Heart right ventricle (tissue), 16 donors: ENCODE measurements around the gene GPR180. TPM values are rescaled to one million over a fixed set of nuclear protein-coding genes. Genes with fewer than 3 reads are reported as not detected.
A peak's percentile ranks its signal among the peaks of the same experiment; 100 is the strongest.

Experiments
- ATAC-seq, 8 donors: fragments of 200-7000 bp; cut with Tn5 transposase; one replicate each; pipeline ENCODE4 v1.9.1; 2020; ENCODE audit warnings: mild to moderate bottlenecking in 8 of 8, moderate library complexity in 8 of 8, moderate number of reproducible peaks in 1 of 8
- DNase-seq, 2 donors: peaks; one replicate each; pipeline ENCODE4 v3.0.0-alpha.2; 2020
- H3K27ac ChIP-seq, 10 donors: fragments of 200-600 bp; sonication (generic) in 2 of 10; one replicate each; pipeline versions ENCODE4 v1.5.0 to v1.8.0; 2020 to 2022; ENCODE audit warnings: mild to moderate bottlenecking in 3 of 10
- H3K27me3 ChIP-seq, 7 donors: fragments of 200-600 bp; one replicate each; pipeline ENCODE4 v1.8.0; 2021 to 2022; ENCODE audit warnings: mild to moderate bottlenecking in 2 of 7
- H3K36me3 ChIP-seq, 9 donors: fragments of 200-600 bp; sonication (generic) in 1 of 9; one replicate each; pipeline versions ENCODE4 v1.5.0 to v1.8.0; 2020 to 2022; ENCODE audit warnings: mild to moderate bottlenecking in 2 of 9
- H3K4me1 ChIP-seq, 9 donors: fragments of 200-600 bp; sonication (generic) in 1 of 9; one replicate each; pipeline versions ENCODE4 v1.5.0 to v1.8.0; 2020 to 2022; ENCODE audit warnings: mild to moderate bottlenecking in 4 of 9
- H3K4me3 ChIP-seq, 10 donors: fragments of 200-600 bp; sonication (generic) in 2 of 10; one replicate each; pipeline versions ENCODE4 v1.5.0 to v1.8.0; 2020 to 2022; ENCODE audit warnings: mild to moderate bottlenecking in 7 of 10, moderate library complexity in 2 of 10
- H3K9me3 ChIP-seq, 11 donors: fragments of 200-600 bp in 10 of 11; sonication (generic) in 2 of 11; one replicate each; pipeline versions ENCODE4 v1.5.0 to v1.8.0; 2013 to 2022; ENCODE audit warnings: mild to moderate bottlenecking in 2 of 11, control low read depth in 1 of 11, moderate library complexity in 1 of 11
- WGBS, 2 donors: extraction: QIAGEN DNeasy Blood & Tissue Kit; methylation state at CpG; one replicate each; pipeline ENCODE4 v1.1.7; 2013; ENCODE audit warnings: inconsistent platforms in 1 of 2; 5-methylcytosine and 5-hydroxymethylcytosine counted together
- intact Hi-C, 10 donors: fragments of 100-400 bp; cut with DNase I; formaldehyde crosslinking; loops; one replicate each; pipeline versions ENCODE4 v1.11.1 to v1.14.2; 2022
- polyA plus RNA-seq, 2 donors: library from polyadenylated mRNA; stranded (reverse); fragments of 200-250 nt; gene quantifications; one replicate each; pipeline ENCODE4 v1.2.3, GENCODE V29; 2013
- total RNA-seq, 10 donors: library from RNA; stranded (reverse); fragmentation: NEBNext Ultra II Directional in 3 of 10; extraction: Animal tissue kit (Norgen Biotek cat#: 25700) in 3 of 10; gene quantifications; one replicate each; pipeline versions ENCODE4 v1.2.1 to v1.2.4, GENCODE V29; 2021 to 2023
- TF ChIP-seq, protein P1 (sequence below), 9 donors: fragments of 200-600 bp; sonication (generic) in 2 of 9; IDR thresholded peaks; one replicate each; pipeline versions ENCODE4 v1.5.0 to v1.8.0; 2021 to 2022; ENCODE audit warnings: antibody characterized with exemption in 9 of 9, mild to moderate bottlenecking in 5 of 9, moderate library complexity in 1 of 9
- donor health status: Arrhythmogenic right ventricular cardiomyopathy.
- donor health status: ischemic (EF 13 %, LVEDD 7.1; RV severe dilation, severe dysfunction).
- donor health status: healthy with polysubstance abuse.
- donor health status: DM: no; HTN: yes; CAD: no.
- donor health status: DM: no; HTN: no; CAD: no.
- donor health status: ischemic (EF 25% LVEDD 6.9; RV normal size, moderate dysfunction).
- donor health status: ischemic (EF 25% LVEDD 5.7; RV mildly dilated, moderate dysfunction).
- donor health status: healthy.
- donor health status: DM: yes; HTN: yes; CAD: no.
- donor health status: Ischemic cardiomyopathy.
- donor health status: ischemic (EF 35%, LVEDD 5.7; RV mildly dilated, moderate dysfunction).
- donor health status: nonischemic (EF 11% LVEDD 7.7; RV severe dilation, severe dysfunction).
- donor health status: DM: yes; HTN: yes; CAD: no.
- donor health status: PGD.
- donor health status: ischemic (EF 29% LVEDD 5.4; RV normal size, mild dysfunction).
- donor health status: nonischemic (EF 23%, LVEDD 6.1; RV moderate dilation, normal function).

Gene GPR180
- total and polyA plus RNA-seq, 12 donors, result 1.5 to 5.2 (median 2.9) TPM

DNA sequence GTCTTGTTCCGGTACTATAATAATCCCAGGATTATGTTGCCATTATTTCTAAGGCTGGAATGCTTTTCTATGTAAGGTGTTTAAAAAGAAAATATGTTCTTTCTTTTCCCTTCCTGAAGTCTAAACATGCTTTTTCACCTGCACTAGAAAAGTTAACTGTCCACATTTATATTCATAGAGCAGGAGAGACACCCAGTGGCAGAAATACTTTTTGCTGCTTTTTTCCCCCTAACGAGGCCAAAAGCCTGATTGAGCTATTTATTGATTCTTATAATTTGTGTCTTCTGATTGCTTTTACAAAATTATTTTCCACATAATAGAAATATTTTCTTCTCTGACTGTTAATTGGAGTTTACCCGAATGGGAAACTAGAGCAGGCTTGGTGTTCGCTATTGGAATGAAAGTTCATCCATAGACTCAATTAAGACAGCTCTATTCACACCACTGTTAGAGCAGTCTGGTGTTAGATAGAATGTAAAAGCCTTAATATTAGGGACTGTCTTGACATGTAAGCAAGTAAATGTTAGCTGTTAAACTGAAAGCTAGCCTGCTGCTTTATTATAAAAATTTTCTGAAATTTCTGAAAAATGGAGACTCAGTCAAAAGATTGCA lies 15.8 kb downstream of the GPR180 start:
- Histone ChIP-seq H3K27ac (no peak overlapping the region), H3K4me3 (no peak overlapping the region), H3K9me3 (no peaks in the 10 kb centered on the region), H3K27me3 (no peaks in the 10 kb centered on the region), H3K36me3 (peaks cover 0 to 71% (median 0%) of the 10 kb centered on the region in 9 donors), H3K4me1 (peaks cover 0 to 9% (median 0%) of the 10 kb centered on the region in 9 donors)
- no peak for DNase-seq
- peak in 1 of 8 donors; percentile 64 for ATAC-seq
- TF ChIP-seq, protein P1, sequence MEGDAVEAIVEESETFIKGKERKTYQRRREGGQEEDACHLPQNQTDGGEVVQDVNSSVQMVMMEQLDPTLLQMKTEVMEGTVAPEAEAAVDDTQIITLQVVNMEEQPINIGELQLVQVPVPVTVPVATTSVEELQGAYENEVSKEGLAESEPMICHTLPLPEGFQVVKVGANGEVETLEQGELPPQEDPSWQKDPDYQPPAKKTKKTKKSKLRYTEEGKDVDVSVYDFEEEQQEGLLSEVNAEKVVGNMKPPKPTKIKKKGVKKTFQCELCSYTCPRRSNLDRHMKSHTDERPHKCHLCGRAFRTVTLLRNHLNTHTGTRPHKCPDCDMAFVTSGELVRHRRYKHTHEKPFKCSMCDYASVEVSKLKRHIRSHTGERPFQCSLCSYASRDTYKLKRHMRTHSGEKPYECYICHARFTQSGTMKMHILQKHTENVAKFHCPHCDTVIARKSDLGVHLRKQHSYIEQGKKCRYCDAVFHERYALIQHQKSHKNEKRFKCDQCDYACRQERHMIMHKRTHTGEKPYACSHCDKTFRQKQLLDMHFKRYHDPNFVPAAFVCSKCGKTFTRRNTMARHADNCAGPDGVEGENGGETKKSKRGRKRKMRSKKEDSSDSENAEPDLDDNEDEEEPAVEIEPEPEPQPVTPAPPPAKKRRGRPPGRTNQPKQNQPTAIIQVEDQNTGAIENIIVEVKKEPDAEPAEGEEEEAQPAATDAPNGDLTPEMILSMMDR (IDR thresholded peaks at IDR 0.05), result peak; percentile 22 to 82 (median 66)
- WGBS, 2 donors, result 67 to 72% methylated on average over 4 of the region's 4 CpGs
- intact Hi-C loops, result loop anchor here in 8 of 10 donors (1.0 to 10.0 kb wide), 6 partner anchors 180 to 1533 kb away; no protein-coding TSS in a partner anchor

DNA sequence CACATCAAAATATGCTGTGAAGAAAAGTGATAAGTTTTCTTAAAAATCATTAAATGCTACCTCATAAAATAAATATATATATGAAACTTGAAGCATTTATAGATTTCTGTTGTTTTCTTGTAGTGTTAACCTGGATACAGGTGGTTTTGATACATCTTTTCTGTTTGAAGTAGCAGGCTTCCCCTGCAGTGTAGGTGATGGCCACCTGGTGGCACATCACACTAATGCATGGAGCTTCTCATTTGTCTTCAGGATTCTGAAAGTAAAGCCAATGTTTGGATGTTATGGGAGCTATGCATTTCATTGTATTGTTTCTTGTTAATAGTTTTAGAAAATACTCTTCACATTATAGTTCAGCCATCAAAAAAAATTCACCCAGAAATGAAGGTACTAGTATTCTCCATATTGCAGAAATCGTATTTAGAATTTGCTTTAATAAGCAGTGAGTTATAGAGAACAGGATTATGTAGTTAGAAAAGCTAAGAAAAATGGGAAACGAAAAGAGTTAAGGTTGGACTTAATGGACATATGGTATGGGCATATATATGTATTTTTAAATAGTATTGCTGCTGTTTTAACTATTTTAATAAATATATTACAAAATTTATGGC lies 18.7 kb downstream of the GPR180 start:
- Histone ChIP-seq H3K27ac (no peak overlapping the region), H3K9me3 (no peaks in the 10 kb centered on the region), H3K4me1 (peaks cover 0 to 8% (median 0%) of the 10 kb centered on the region in 9 donors), H3K27me3 (no peaks in the 10 kb centered on the region), H3K4me3 (no peak overlapping the region), H3K36me3 (peaks cover 0 to 69% (median 4%) of the 10 kb centered on the region in 9 donors)
- DNase-seq (no peak), ATAC-seq (no peak)
- WGBS, 2 donors, result 90% methylated on average over 2 of the region's 2 CpGs
- intact Hi-C loops, result no loop called here
- TF ChIP-seq, protein P1 (IDR thresholded peaks at IDR 0.05), result peak in 7 of 9 donors; percentile 41 to 59 (median 44)

DNA sequence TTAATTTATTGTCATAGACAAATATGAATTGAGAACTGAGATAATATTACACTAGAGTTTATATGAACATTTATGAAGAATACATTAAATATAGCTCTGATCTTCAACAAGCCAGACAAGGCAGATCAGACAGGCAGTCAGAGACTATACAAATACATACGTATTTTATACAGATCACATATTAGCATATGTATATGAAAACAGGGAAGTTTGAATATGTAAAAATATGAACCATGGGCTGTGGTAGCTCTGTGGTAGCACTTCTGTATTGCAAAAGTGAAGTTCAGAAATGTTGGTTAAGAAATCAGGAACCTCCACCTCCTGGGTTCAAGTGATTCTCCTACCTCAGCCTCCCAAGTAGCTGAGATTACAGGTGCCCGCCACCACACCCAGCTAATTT lies 20.7 kb downstream of the GPR180 start:
- intact Hi-C loops, result no loop called here

DNA sequence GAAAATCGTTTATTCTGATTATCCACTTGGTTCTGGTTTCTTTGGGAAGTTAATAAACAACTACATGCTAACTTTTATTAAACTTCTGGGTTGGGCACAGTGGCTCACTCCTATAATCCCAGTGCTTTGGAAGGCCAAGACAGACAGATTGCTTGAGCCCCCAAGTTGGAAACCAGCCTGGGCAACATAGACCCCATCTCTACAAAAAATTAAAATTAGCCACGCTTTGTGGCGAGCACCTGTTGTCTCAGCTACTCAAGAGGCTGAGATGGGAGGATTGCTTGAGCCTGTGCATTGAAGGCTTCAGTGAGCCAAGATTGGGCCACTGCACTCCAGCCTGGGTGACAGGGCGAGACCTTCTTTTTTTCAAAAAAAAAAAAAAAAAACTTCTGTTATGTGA lies 21.7 kb downstream of the GPR180 start:
- TF ChIP-seq, protein P1 (IDR thresholded peaks at IDR 0.05), result no peak
- no peak overlapping the region for H3K4me3 ChIP-seq
- no peak overlapping the region for H3K27ac ChIP-seq
- no peak for ATAC-seq
- DNase-seq, result no peak
- intact Hi-C loops, result no loop called here
- no peaks in the 10 kb centered on the region for H3K4me1 ChIP-seq
- H3K36me3 ChIP-seq, result peaks cover 0 to 98% (median 20%) of the 10 kb centered on the region in 9 donors
- WGBS, 2 donors, result 73 to 92% methylated on average over 4 of the region's 4 CpGs
- no peaks in the 10 kb centered on the region for H3K27me3 ChIP-seq
- no peaks in the 10 kb centered on the region for H3K9me3 ChIP-seq

More for the DNA sequence above, 20.7 kb downstream of the GPR180 start:
- H3K4me1 ChIP-seq, result no peaks in the 10 kb centered on the region
- H3K9me3 ChIP-seq, result no peaks in the 10 kb centered on the region
- DNase-seq, result no peak
- 97 to 99% methylated on average over 2 of the region's 2 CpGs for WGBS, 2 donors
- no peak for ATAC-seq
- H3K36me3 ChIP-seq, result peaks cover 0 to 89% (median 12%) of the 10 kb centered on the region in 9 donors
- H3K27me3 ChIP-seq, result no peaks in the 10 kb centered on the region
- H3K27ac ChIP-seq, result no peak overlapping the region
- TF ChIP-seq, protein P1 (IDR thresholded peaks at IDR 0.05), result no peak
- H3K4me3 ChIP-seq, result no peak overlapping the region
